Natural killer cell (primary cell): Measurements from ENCODE around the gene NUBPL. TPM values are rescaled to one million over a fixed set of nuclear protein-coding genes. Genes with fewer than 3 reads are reported as not detected.

ENCODE experiments used
- ATAC-seq, 3 donors: fragments of 150-1000 bp in 2 of 3; fragments of 200-7000 bp in 1 of 3; cut with Tn5 transposase; 1 replicate in 1 of 3; 2 replicates in 2 of 3; pipeline ENCODE4 v1.10.0; 2021; ENCODE audit warnings: mild to moderate bottlenecking in 2 of 3, moderate library complexity in 2 of 3
- DNase-seq, 2 donors: peaks; one replicate each; pipeline versions ENCODE4 v3.0.0 to v3.0.0-alpha.2; 2013 to 2021; ENCODE audit warnings: mixed read lengths in 1 of 2
- H3K27ac ChIP-seq: one replicate; pipeline ENCODE4 v1.5.1; 2013; ENCODE audit warnings: mild to moderate bottlenecking, low read length
- H3K27me3 ChIP-seq: one replicate; pipeline ENCODE4 v1.6.1; 2013; ENCODE audit warnings: low read length; ENCODE audit not compliant: control insufficient read depth, insufficient read depth
- H3K36me3 ChIP-seq: one replicate; pipeline ENCODE4 v1.6.1; 2013; ENCODE audit warnings: low read length; ENCODE audit not compliant: control insufficient read depth, insufficient read depth
- H3K4me1 ChIP-seq: one replicate; pipeline ENCODE4 v1.6.1; 2013; ENCODE audit warnings: low read length; ENCODE audit not compliant: control insufficient read depth, insufficient read depth
- H3K4me3 ChIP-seq: one replicate; pipeline ENCODE4 v1.5.1; 2013; ENCODE audit warnings: low read length
- H3K9me3 ChIP-seq: one replicate; pipeline ENCODE4 v1.6.1; 2013; ENCODE audit warnings: low read length; ENCODE audit not compliant: control insufficient read depth, insufficient read depth
- H3K27ac Mint-ChIP-seq, 2 donors: one replicate each; pipeline ENCODE4 v1.8.0; 2022; ENCODE audit warnings: mild to moderate bottlenecking in 2 of 2, mixed read lengths in 2 of 2, moderate library complexity in 1 of 2
- H3K27me3 Mint-ChIP-seq, 2 donors: one replicate each; pipeline ENCODE4 v1.8.0; 2022; ENCODE audit warnings: low read depth in 2 of 2, mixed read lengths in 2 of 2
- H3K36me3 Mint-ChIP-seq: one replicate; pipeline ENCODE4 v1.8.0; 2022; ENCODE audit warnings: mixed read lengths
- H3K4me1 Mint-ChIP-seq, 2 donors: one replicate each; pipeline ENCODE4 v1.8.0; 2022; ENCODE audit warnings: mixed read lengths in 2 of 2
- H3K4me3 Mint-ChIP-seq: one replicate; pipeline ENCODE4 v1.8.0; 2022; ENCODE audit warnings: mild to moderate bottlenecking, moderate library complexity, mixed read lengths
- H3K9me3 Mint-ChIP-seq, 2 donors: one replicate each; pipeline ENCODE4 v1.8.0; 2022; ENCODE audit warnings: mixed read lengths in 2 of 2
- WGBS: methylation state at CpG from one replicate; pipeline ENCODE4 v1.1.7; 2013; ENCODE audit warnings: missing lambda C conversion rate; ENCODE audit not compliant: insufficient coverage; 5-methylcytosine and 5-hydroxymethylcytosine counted together
- intact Hi-C: fragments of 100-400 bp; cut with micrococcal nuclease; formaldehyde crosslinking; loops from one replicate; pipeline ENCODE4 v1.14.2; 2022
- total RNA-seq, 4 donors: library from RNA; stranded (reverse); fragments of 120-200 nt in 1 of 4; gene quantifications; one replicate each; pipeline versions ENCODE4 v1.2.3 to v1.2.4, GENCODE V29; 2013 to 2022
- TF ChIP-seq, protein P1 (sequence below): fragments of 200-600 bp; IDR thresholded peaks from one replicate; pipeline ENCODE4 v1.8.0; 2022; ENCODE audit warnings: antibody characterized with exemption

The NUBPL gene
- total RNA-seq, 3 donors from 2014 or later (not counting 1 experiment from before 2014, with no cell fraction given): 7.1 to 8.5 (median 7.5) TPM

DNA sequence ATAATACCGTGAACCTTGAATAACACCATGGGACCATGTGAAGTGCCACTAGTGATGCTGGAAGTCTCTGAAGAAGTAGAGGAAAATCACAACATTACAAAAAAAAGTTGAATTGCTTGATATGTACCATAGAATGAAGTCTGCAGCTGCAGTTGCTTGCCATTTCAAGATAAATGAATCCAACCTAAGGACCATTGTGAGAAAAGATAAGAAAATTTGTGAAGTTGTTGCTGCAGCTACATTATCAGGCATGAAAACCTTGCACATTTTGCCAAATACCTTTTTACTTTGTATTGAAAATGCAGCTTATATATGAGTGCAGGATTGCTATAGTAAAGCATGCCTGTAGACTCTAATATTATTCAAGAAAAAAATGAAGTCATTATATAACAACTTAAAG lies 126.5 kb downstream of the NUBPL start:
- Histone ChIP-seq H3K27ac (no peak overlapping the region), H3K4me1 (no peaks in the 10 kb centered on the region), H3K4me3 (no peak overlapping the region), H3K36me3 (no peaks in the 10 kb centered on the region), H3K9me3 (no peaks in the 10 kb centered on the region), H3K27me3 (no peaks in the 10 kb centered on the region)
- peaks cover 0 to 5% of the 10 kb centered on the region in 2 donors for H3K4me1 Mint-ChIP-seq
- intact Hi-C loops: no loop called here
- TF ChIP-seq, protein P1, sequence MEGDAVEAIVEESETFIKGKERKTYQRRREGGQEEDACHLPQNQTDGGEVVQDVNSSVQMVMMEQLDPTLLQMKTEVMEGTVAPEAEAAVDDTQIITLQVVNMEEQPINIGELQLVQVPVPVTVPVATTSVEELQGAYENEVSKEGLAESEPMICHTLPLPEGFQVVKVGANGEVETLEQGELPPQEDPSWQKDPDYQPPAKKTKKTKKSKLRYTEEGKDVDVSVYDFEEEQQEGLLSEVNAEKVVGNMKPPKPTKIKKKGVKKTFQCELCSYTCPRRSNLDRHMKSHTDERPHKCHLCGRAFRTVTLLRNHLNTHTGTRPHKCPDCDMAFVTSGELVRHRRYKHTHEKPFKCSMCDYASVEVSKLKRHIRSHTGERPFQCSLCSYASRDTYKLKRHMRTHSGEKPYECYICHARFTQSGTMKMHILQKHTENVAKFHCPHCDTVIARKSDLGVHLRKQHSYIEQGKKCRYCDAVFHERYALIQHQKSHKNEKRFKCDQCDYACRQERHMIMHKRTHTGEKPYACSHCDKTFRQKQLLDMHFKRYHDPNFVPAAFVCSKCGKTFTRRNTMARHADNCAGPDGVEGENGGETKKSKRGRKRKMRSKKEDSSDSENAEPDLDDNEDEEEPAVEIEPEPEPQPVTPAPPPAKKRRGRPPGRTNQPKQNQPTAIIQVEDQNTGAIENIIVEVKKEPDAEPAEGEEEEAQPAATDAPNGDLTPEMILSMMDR: no peak
- 75% methylated on average over 1 of the region's 1 CpG for WGBS
- no peak for DNase-seq
- H3K4me3 Mint-ChIP-seq: no peak overlapping the region
- no peak overlapping the region for H3K27ac Mint-ChIP-seq
- ATAC-seq: no peak
- peaks cover 4 to 11% of the 10 kb centered on the region in 2 donors for H3K9me3 Mint-ChIP-seq
- H3K36me3 Mint-ChIP-seq: peaks cover 24% of the 10 kb centered on the region
- H3K27me3 Mint-ChIP-seq: no peaks in the 10 kb centered on the region

DNA sequence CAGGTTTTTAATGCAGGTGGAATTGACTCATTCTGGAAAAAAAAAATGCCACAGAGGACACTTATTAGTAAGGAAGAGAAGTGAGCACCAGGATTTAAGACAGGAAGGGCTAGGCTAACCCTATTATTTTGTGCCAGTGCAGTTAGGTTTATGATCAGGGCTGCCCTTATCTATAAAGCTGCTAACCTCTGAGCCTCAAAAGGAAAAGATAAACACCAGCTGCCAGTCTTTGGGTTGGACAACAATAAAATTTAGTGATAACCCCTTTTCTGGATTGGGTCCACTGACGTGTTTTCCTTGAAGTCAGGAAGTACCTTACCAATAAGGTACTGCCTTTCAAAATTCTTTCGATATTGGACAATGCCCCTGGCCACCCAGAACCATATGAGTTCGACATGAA lies 128.9 kb downstream of the NUBPL start:
- H3K27me3 ChIP-seq: no peaks in the 10 kb centered on the region
- no peak overlapping the region for H3K27ac Mint-ChIP-seq
- no peaks in the 10 kb centered on the region for H3K27me3 Mint-ChIP-seq
- TF ChIP-seq, protein P1: no peak
- H3K36me3 ChIP-seq: no peaks in the 10 kb centered on the region
- DNase-seq: no peak
- no peak overlapping the region for H3K4me3 Mint-ChIP-seq
- H3K27ac ChIP-seq: no peak overlapping the region
- no peaks in the 10 kb centered on the region for H3K9me3 ChIP-seq
- intact Hi-C loops: no loop called here
- WGBS: 94% methylated on average over 3 of the region's 3 CpGs
- peaks cover 3 to 4% of the 10 kb centered on the region in 2 donors for H3K9me3 Mint-ChIP-seq
- no peak overlapping the region for H3K4me3 ChIP-seq
- no peak for ATAC-seq
- no peaks in the 10 kb centered on the region for H3K4me1 ChIP-seq
- peaks cover 6% of the 10 kb centered on the region for H3K36me3 Mint-ChIP-seq
- H3K4me1 Mint-ChIP-seq: peaks cover 0 to 5% of the 10 kb centered on the region in 2 donors

DNA sequence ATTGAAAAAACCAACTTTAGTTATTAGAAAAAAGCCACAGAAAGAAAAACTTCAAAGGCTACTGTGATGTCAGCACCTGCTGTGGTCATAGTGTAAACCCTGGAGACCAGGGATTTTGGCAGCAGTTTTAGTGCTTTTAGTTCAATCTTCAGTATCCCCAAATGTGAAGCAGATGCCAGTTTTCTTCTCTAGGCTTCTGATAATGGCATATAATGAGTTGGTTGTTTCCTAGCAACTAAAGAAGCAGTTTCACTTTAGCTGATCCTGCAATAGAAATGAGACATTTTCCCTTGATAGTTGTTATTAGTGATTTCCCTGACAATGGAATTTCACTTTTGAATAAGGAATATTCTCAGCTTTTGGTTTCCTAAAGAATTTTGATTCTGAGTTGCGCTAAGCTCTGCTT lies 131.2 kb downstream of the NUBPL start:
- Mint-ChIP-seq H3K4me1 (peaks cover 0 to 5% of the 10 kb centered on the region in 2 donors), H3K9me3 (no peaks in the 10 kb centered on the region), H3K36me3 (no peaks in the 10 kb centered on the region), H3K4me3 (no peak overlapping the region), H3K27ac (no peak overlapping the region), H3K27me3 (no peaks in the 10 kb centered on the region)
- H3K27me3 ChIP-seq: no peaks in the 10 kb centered on the region
- TF ChIP-seq, protein P1: no peak
- no peak overlapping the region for H3K27ac ChIP-seq
- intact Hi-C loops: no loop called here
- no peak for DNase-seq
- no peaks in the 10 kb centered on the region for H3K36me3 ChIP-seq
- H3K4me1 ChIP-seq: no peaks in the 10 kb centered on the region
- no peak overlapping the region for H3K4me3 ChIP-seq
- ATAC-seq: no peak
- H3K9me3 ChIP-seq: no peaks in the 10 kb centered on the region
- 100% methylated on average over 1 of the region's 1 CpG for WGBS

DNA sequence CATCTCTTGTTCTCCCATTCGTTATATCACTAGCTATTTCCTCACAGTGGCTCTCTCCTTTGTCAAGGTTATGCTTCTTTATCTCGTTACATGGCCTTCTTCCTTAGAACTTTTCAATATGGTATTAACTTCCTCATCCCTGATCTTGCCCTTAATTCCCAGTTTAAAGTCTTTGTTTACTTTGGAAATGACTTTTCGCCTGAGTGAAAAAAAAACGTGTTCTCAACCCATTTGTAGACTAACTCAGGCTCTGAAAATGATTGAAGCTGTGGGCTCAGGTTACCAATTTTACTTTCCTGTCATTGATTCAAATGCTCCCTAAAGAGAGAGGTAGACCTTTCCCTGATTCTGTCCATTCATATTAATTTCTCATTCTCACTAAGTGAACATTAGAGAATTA lies 135.2 kb downstream of the NUBPL start:
- Mint-ChIP-seq H3K9me3 (no peaks in the 10 kb centered on the region), H3K4me1 (peaks cover 0 to 5% of the 10 kb centered on the region in 2 donors), H3K4me3 (no peak overlapping the region), H3K27me3 (no peaks in the 10 kb centered on the region), H3K27ac (no peak overlapping the region), H3K36me3 (no peaks in the 10 kb centered on the region)
- no peaks in the 10 kb centered on the region for H3K27me3 ChIP-seq
- intact Hi-C loops: no loop called here
- TF ChIP-seq, protein P1: no peak
- WGBS: 96% methylated on average over 4 of the region's 4 CpGs
- H3K4me3 ChIP-seq: no peak overlapping the region
- no peaks in the 10 kb centered on the region for H3K9me3 ChIP-seq
- H3K36me3 ChIP-seq: no peaks in the 10 kb centered on the region
- no peaks in the 10 kb centered on the region for H3K4me1 ChIP-seq
- no peak overlapping the region for H3K27ac ChIP-seq
- no peak for DNase-seq
- no peak for ATAC-seq
